ENCODE results near the gene PAAF1.

Gene PAAF1

GRCh38 chr11:73939096-73939495 is 62.3 kb downstream of the PAAF1 start:
- H3K4me3 ChIP-seq (ENCODE audit: low read length), result no peak overlapping the region
- no peak overlapping the region for H3K27ac ChIP-seq (ENCODE audit: low read depth, low read length)
- no peaks in the 10 kb centered on the region for H3K36me3 ChIP-seq (ENCODE audit: control insufficient read depth, low read length)
- H3K9me2 ChIP-seq (replicated peaks; ENCODE audit: control insufficient read depth, low read length), result no peaks in the 10 kb centered on the region
- H3K4me1 ChIP-seq (ENCODE audit: control insufficient read depth, low read length), result no peaks in the 10 kb centered on the region
- no peaks in the 10 kb centered on the region for H3K27me3 ChIP-seq (ENCODE audit: control insufficient read depth, low read length)
- no peaks in the 10 kb centered on the region for H4K20me1 ChIP-seq (ENCODE audit: control insufficient read depth, insufficient read depth, low read depth, low read length)
- no peak overlapping the region for H3K4me2 ChIP-seq (ENCODE audit: low read length)
- H3F3A ChIP-seq (ENCODE audit: control insufficient read depth, insufficient read depth), result no peaks in the 10 kb centered on the region
- no peaks in the 10 kb centered on the region for H3K79me2 ChIP-seq (ENCODE audit: control insufficient read depth, low read length)
- H3K9me3 ChIP-seq (ENCODE audit: control insufficient read depth, insufficient read depth, low read length), result peaks cover 5% of the 10 kb centered on the region; the same call in 1 of the 2 replicates
- no peak for TF ChIP-seq CTCF (IDR thresholded peaks at IDR 0.05; ENCODE audit: low read depth, low read length, poor library complexity, severe bottlenecking)
- TF ChIP-seq EZH2phosphoT487 (IDR thresholded peaks at IDR 0.05; ENCODE audit: borderline replicate concordance, low read length), result no peak

GRCh38 chr11:73940801-73941570 is 64.2 kb downstream of the PAAF1 start:
- H3F3A ChIP-seq (ENCODE audit: control insufficient read depth, insufficient read depth), result no peaks in the 10 kb centered on the region
- no peaks in the 10 kb centered on the region for H3K27me3 ChIP-seq (ENCODE audit: control insufficient read depth, low read length)
- no peaks in the 10 kb centered on the region for H3K9me2 ChIP-seq (replicated peaks; ENCODE audit: control insufficient read depth, low read length)
- no peak overlapping the region for H3K4me2 ChIP-seq (ENCODE audit: low read length)
- peaks cover 5% of the 10 kb centered on the region; the same call in 1 of the 2 replicates for H3K9me3 ChIP-seq (ENCODE audit: control insufficient read depth, insufficient read depth, low read length)
- no peaks in the 10 kb centered on the region for H3K79me2 ChIP-seq (ENCODE audit: control insufficient read depth, low read length)
- no peaks in the 10 kb centered on the region for H4K20me1 ChIP-seq (ENCODE audit: control insufficient read depth, insufficient read depth, low read depth, low read length)
- no peak overlapping the region for H3K27ac ChIP-seq (ENCODE audit: low read depth, low read length)
- TF ChIP-seq EZH2phosphoT487 (IDR thresholded peaks at IDR 0.05; ENCODE audit: borderline replicate concordance, low read length), result no peak
- TF ChIP-seq CTCF (IDR thresholded peaks at IDR 0.05; ENCODE audit: low read depth, low read length, poor library complexity, severe bottlenecking), result no peak
- no peak overlapping the region for H3K4me3 ChIP-seq (ENCODE audit: low read length)
- no peaks in the 10 kb centered on the region for H3K36me3 ChIP-seq (ENCODE audit: control insufficient read depth, low read length)
- no peaks in the 10 kb centered on the region for H3K4me1 ChIP-seq (ENCODE audit: control insufficient read depth, low read length)

GRCh38 chr11:73942010-73942409 is 65.2 kb downstream of the PAAF1 start:
- H3K9me3 ChIP-seq (ENCODE audit: control insufficient read depth, insufficient read depth, low read length), result peaks cover 5% of the 10 kb centered on the region; the same call in 1 of the 2 replicates
- no peaks in the 10 kb centered on the region for H4K20me1 ChIP-seq (ENCODE audit: control insufficient read depth, insufficient read depth, low read depth, low read length)
- no peak overlapping the region for H3K4me2 ChIP-seq (ENCODE audit: low read length)
- no peak overlapping the region for H3K4me3 ChIP-seq (ENCODE audit: low read length)
- no peaks in the 10 kb centered on the region for H3K36me3 ChIP-seq (ENCODE audit: control insufficient read depth, low read length)
- TF ChIP-seq EZH2phosphoT487 (IDR thresholded peaks at IDR 0.05; ENCODE audit: borderline replicate concordance, low read length) (no peak), CTCF (IDR thresholded peaks at IDR 0.05; ENCODE audit: low read depth, low read length, poor library complexity, severe bottlenecking) (no peak)
- no peaks in the 10 kb centered on the region for H3K4me1 ChIP-seq (ENCODE audit: control insufficient read depth, low read length)
- no peak overlapping the region for H3K27ac ChIP-seq (ENCODE audit: low read depth, low read length)
- H3F3A ChIP-seq (ENCODE audit: control insufficient read depth, insufficient read depth), result no peaks in the 10 kb centered on the region
- no peaks in the 10 kb centered on the region for H3K79me2 ChIP-seq (ENCODE audit: control insufficient read depth, low read length)
- H3K9me2 ChIP-seq (replicated peaks; ENCODE audit: control insufficient read depth, low read length), result no peaks in the 10 kb centered on the region
- no peaks in the 10 kb centered on the region for H3K27me3 ChIP-seq (ENCODE audit: control insufficient read depth, low read length)

Data from DOHH2 (cell line).